Measurements from ENCODE around the gene MAGI1.
A peak's percentile ranks its signal among the peaks of the same experiment; 100 is the strongest.

Gene MAGI1

DNA sequence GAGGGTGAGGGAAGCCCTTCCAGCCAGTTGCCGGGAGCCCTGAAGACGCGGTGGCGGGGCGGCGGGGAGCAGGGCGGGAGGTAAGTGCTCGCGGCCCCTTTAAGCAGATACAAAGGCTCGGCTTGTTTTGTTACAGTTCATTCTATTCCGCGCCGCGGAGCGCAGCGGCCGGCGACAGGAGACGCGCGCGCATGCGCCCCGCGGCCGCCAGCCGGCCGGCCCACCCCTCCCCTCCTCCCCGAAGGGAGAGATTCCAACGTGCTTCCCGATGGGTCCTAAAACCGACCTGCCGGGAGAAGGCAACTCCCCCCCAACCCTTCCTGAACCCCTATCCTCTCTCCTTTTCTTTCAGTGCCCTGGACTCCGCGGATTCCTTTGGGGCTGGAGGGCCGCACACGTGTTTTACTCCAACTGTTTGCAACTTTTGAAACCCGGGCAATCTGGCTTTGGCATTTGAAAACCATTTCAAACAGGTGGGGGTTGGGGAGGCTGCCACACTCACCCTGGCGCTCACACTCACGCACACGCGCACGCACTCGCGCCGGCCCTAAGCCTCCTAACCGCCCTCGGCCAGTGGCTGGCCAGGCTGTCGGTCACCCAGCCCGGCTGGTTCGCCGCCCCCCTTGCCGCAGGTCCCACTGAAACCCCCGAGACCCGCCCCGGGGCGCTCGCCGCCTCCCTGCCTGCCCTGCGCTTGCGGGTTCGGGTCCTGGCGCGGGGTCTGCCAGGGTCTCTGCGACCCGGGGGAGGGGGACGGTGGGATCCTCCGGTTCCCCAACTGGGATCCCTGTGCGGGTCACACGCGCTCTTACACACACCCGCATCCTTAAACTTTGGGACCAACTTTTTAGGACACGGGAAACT is at the start of gene MAGI1:
Gene MAGI1 (minus strand): TSS at position 193 of the 864 bp plus-strand sequence. CDS start 610 bp downstream, outside the sequence.
- peak within 1 kb of the TSS; percentile 84 for H3K9ac ChIP-seq
- peak within 1 kb of the TSS; percentile 73; the same call in 1 of the 2 replicates for H3K4me2 ChIP-seq
- no peaks in the 10 kb centered on the region for H3K36me3 ChIP-seq (ENCODE audit: insufficient read depth)
- TF ChIP-seq, protein P1, sequence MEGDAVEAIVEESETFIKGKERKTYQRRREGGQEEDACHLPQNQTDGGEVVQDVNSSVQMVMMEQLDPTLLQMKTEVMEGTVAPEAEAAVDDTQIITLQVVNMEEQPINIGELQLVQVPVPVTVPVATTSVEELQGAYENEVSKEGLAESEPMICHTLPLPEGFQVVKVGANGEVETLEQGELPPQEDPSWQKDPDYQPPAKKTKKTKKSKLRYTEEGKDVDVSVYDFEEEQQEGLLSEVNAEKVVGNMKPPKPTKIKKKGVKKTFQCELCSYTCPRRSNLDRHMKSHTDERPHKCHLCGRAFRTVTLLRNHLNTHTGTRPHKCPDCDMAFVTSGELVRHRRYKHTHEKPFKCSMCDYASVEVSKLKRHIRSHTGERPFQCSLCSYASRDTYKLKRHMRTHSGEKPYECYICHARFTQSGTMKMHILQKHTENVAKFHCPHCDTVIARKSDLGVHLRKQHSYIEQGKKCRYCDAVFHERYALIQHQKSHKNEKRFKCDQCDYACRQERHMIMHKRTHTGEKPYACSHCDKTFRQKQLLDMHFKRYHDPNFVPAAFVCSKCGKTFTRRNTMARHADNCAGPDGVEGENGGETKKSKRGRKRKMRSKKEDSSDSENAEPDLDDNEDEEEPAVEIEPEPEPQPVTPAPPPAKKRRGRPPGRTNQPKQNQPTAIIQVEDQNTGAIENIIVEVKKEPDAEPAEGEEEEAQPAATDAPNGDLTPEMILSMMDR (conservative IDR thresholded peaks at IDR 0.05; ENCODE audit: low read depth, low read length): no peak
- no peaks in the 10 kb centered on the region for H4K20me1 ChIP-seq (ENCODE audit: insufficient read depth)
- no peaks in the 10 kb centered on the region for H3K27me3 ChIP-seq (ENCODE audit: insufficient read depth, low read depth)
- H3K27ac ChIP-seq: peak within 1 kb of the TSS; percentile 84
- H3K4me3 ChIP-seq (IDR thresholded peaks at IDR 0.05; ENCODE audit: insufficient read depth, low read depth, low read length): peak within 1 kb of the TSS; percentile 82
- peaks cover 11% of the 10 kb centered on the region; the same call in 1 of the 2 replicates for H3K79me2 ChIP-seq (ENCODE audit: insufficient read depth, low read depth)
- H2AFZ ChIP-seq (ENCODE audit: low read depth): peak within 1 kb of the TSS; percentile 85
- H3K4me1 ChIP-seq (ENCODE audit: low read depth, poor library complexity, severe bottlenecking): peaks cover 8% of the 10 kb centered on the region

GRCh38 chr3:66083784-66084213 is 45.1 kb upstream of the MAGI1 start:
- Histone ChIP-seq H2AFZ (ENCODE audit: low read depth) (no peak overlapping the region), H3K27me3 (ENCODE audit: insufficient read depth, low read depth) (no peaks in the 10 kb centered on the region), H3K4me3 (IDR thresholded peaks at IDR 0.05; ENCODE audit: insufficient read depth, low read depth, low read length) (no peak overlapping the region), H4K20me1 (ENCODE audit: insufficient read depth) (no peaks in the 10 kb centered on the region), H3K9ac (no peak overlapping the region), H3K36me3 (ENCODE audit: insufficient read depth) (no peaks in the 10 kb centered on the region), H3K27ac (no peak overlapping the region), H3K4me1 (ENCODE audit: low read depth, poor library complexity, severe bottlenecking) (no peaks in the 10 kb centered on the region), H3K79me2 (ENCODE audit: insufficient read depth, low read depth) (no peaks in the 10 kb centered on the region), H3K4me2 (no peak overlapping the region)
- TF ChIP-seq, protein P1 (conservative IDR thresholded peaks at IDR 0.05; ENCODE audit: low read depth, low read length): no peak

GRCh38 chr3:66083096-66083678 is 44.5 kb upstream of the MAGI1 start:
- no peak overlapping the region for H3K9ac ChIP-seq
- no peak overlapping the region for H3K4me2 ChIP-seq
- H3K4me1 ChIP-seq (ENCODE audit: low read depth, poor library complexity, severe bottlenecking): no peaks in the 10 kb centered on the region
- no peaks in the 10 kb centered on the region for H3K79me2 ChIP-seq (ENCODE audit: insufficient read depth, low read depth)
- no peaks in the 10 kb centered on the region for H3K27me3 ChIP-seq (ENCODE audit: insufficient read depth, low read depth)
- H4K20me1 ChIP-seq (ENCODE audit: insufficient read depth): no peaks in the 10 kb centered on the region
- no peak overlapping the region for H2AFZ ChIP-seq (ENCODE audit: low read depth)
- no peak overlapping the region for H3K27ac ChIP-seq
- TF ChIP-seq, protein P1 (conservative IDR thresholded peaks at IDR 0.05; ENCODE audit: low read depth, low read length): no peak
- no peak overlapping the region for H3K4me3 ChIP-seq (IDR thresholded peaks at IDR 0.05; ENCODE audit: insufficient read depth, low read depth, low read length)
- H3K36me3 ChIP-seq (ENCODE audit: insufficient read depth): no peaks in the 10 kb centered on the region

DNA sequence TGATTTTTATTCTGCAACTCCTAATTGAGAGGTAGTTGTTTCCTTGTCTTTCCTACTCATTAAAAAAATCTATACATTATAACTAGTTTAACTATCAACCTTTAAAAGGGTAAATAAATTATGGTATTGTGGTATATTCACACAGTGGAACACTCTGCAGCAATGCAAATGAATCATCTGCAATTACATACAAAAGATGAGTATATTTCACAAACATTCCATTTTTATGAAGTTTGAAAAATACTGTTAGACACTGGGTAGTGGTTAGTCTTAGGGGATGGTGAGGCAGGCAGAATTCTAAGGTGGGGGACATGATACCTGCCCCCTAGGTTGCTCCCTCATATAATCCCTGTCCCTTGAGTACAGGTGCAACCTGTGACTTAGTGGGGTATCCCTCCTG is 44.0 kb upstream of the MAGI1 start:
- no peaks in the 10 kb centered on the region for H3K4me1 ChIP-seq (ENCODE audit: low read depth, poor library complexity, severe bottlenecking)
- H3K36me3 ChIP-seq (ENCODE audit: insufficient read depth): no peaks in the 10 kb centered on the region
- no peaks in the 10 kb centered on the region for H3K27me3 ChIP-seq (ENCODE audit: insufficient read depth, low read depth)
- H2AFZ ChIP-seq (ENCODE audit: low read depth): no peak overlapping the region
- TF ChIP-seq, protein P1 (conservative IDR thresholded peaks at IDR 0.05; ENCODE audit: low read depth, low read length): no peak
- no peak overlapping the region for H3K27ac ChIP-seq
- no peak overlapping the region for H3K4me2 ChIP-seq
- no peaks in the 10 kb centered on the region for H3K79me2 ChIP-seq (ENCODE audit: insufficient read depth, low read depth)
- no peaks in the 10 kb centered on the region for H4K20me1 ChIP-seq (ENCODE audit: insufficient read depth)
- no peak overlapping the region for H3K9ac ChIP-seq
- H3K4me3 ChIP-seq (IDR thresholded peaks at IDR 0.05; ENCODE audit: insufficient read depth, low read depth, low read length): no peak overlapping the region
